C4-2B (cell line): Measurements from ENCODE around the gene SIDT1.

ENCODE experiments used
- ZFX ChIP-seq: fragments of 450-650 bp; IDR thresholded peaks from 2 replicates; pipeline ENCODE4 v1.6.1; 2017
- TF ChIP-seq, protein P1 (sequence below): fragments of 450-650 bp; conservative IDR thresholded peaks from 2 replicates; pipeline ENCODE4 v1.5.1; 2017; ENCODE audit warnings: mild to moderate bottlenecking

GRCh38 chr3:113623811-113624210 lies 91.5 kb downstream of the SIDT1 start:
- TF ChIP-seq, protein P1, sequence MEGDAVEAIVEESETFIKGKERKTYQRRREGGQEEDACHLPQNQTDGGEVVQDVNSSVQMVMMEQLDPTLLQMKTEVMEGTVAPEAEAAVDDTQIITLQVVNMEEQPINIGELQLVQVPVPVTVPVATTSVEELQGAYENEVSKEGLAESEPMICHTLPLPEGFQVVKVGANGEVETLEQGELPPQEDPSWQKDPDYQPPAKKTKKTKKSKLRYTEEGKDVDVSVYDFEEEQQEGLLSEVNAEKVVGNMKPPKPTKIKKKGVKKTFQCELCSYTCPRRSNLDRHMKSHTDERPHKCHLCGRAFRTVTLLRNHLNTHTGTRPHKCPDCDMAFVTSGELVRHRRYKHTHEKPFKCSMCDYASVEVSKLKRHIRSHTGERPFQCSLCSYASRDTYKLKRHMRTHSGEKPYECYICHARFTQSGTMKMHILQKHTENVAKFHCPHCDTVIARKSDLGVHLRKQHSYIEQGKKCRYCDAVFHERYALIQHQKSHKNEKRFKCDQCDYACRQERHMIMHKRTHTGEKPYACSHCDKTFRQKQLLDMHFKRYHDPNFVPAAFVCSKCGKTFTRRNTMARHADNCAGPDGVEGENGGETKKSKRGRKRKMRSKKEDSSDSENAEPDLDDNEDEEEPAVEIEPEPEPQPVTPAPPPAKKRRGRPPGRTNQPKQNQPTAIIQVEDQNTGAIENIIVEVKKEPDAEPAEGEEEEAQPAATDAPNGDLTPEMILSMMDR: no peak
- TF ChIP-seq ZFX: no peak
